Prostate gland (tissue), 2 donors: ENCODE results near the gene BAG2.

Experiments used
- POLR2A ChIP-seq: fragments of 450-650 bp; IDR thresholded peaks from one replicate; pipeline ENCODE4 v1.6.1; 2016; ENCODE audit warnings: antibody characterized with exemption, mild to moderate bottlenecking
- TF ChIP-seq, protein P1 (sequence below), 4 experiments: fragments of 200-600 bp in 2 of 4; fragments of 450-650 bp in 2 of 4; sonication (generic) in 2 of 4; IDR thresholded peaks; 1 replicate in 3 of 4; 2 replicates in 1 of 4; pipeline ENCODE4 v1.5.1; 2016 to 2019; ENCODE audit warnings: antibody characterized with exemption in 4 of 4, mild to moderate bottlenecking in 2 of 4, moderate library complexity in 2 of 4

DNA sequence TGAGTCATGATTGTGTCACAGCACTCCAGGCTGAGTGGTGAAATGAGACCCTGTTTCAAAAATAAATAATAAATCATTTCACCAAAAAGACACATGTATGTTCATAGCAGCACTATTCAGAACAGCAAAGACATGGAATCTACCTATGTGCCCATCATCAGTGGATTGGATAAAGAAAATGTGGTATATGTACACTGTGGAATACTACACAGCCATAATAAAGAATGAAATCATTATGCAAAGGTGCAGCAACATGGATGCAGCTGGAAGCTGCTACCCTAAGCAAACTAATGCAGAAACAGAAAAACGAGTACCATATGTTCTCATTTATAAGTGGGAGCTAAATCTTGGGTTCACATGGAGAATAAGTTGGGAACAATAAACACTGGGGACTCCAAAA lies 49.0 kb upstream of the BAG2 start:
- TF ChIP-seq, protein P1, sequence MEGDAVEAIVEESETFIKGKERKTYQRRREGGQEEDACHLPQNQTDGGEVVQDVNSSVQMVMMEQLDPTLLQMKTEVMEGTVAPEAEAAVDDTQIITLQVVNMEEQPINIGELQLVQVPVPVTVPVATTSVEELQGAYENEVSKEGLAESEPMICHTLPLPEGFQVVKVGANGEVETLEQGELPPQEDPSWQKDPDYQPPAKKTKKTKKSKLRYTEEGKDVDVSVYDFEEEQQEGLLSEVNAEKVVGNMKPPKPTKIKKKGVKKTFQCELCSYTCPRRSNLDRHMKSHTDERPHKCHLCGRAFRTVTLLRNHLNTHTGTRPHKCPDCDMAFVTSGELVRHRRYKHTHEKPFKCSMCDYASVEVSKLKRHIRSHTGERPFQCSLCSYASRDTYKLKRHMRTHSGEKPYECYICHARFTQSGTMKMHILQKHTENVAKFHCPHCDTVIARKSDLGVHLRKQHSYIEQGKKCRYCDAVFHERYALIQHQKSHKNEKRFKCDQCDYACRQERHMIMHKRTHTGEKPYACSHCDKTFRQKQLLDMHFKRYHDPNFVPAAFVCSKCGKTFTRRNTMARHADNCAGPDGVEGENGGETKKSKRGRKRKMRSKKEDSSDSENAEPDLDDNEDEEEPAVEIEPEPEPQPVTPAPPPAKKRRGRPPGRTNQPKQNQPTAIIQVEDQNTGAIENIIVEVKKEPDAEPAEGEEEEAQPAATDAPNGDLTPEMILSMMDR (IDR thresholded peaks at IDR 0.05): no peak
- no peak for TF ChIP-seq POLR2A
